ENCODE data around the gene IL22RA1. TPM values are rescaled to one million over a fixed set of nuclear protein-coding genes. Genes with fewer than 3 reads are reported as not detected.

The IL22RA1 gene
- total RNA-seq, 6 experiments from 2014 or later, result not detected

DNA sequence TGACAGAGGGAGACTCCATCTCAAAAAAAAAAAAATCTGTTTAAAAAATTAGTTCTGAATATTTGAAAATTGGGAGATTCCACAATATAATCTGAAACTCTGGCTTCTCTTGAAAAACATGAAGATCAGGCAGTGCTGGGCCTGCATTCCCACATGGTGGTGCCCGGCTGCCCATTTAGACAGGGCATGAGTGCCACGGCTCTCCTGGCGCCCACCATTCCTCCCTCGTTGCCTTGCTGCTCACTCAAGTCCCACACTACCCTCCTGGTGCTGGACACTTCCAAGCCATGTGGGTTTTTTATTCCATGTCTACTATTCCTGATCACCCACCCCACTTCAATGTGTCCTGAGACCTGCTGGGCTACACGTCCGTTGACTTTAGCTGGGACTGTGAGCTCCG is 20.2 kb downstream of the IL22RA1 start:
- Mint-ChIP-seq H3K27me3 (ENCODE audit: insufficient read depth) (peaks cover 15% of the 10 kb centered on the region), H3K36me3 (ENCODE audit: low read depth) (no peaks in the 10 kb centered on the region), H3K27ac (no peak overlapping the region), H3K9me3 (no peaks in the 10 kb centered on the region), H3K4me1 (ENCODE audit: low read depth) (peaks cover 29% of the 10 kb centered on the region), H3K4me3 (no peak overlapping the region)
- no peak for TF ChIP-seq CTCF (IDR thresholded peaks at IDR 0.05)
- no peak for DNase-seq

DNA sequence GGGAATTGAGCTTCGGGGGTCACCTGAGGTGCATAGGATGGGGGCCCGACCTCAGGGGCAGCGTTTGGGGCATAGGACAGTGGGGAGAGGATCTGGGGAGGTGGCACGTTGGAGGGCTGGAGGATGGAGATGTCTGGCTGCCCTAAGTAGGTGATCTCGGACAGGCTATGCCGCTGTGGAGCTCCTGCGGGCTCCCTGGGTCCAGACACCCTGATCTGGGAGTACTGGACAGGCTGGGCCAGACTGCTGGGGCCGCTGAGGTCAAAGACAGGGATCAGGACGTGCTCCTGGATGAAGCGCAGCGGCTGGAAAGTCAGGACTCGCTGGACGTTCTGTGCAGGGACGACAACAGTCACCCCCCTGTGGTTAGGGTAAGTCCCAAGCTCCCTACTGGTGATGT is 21.5 kb downstream of the IL22RA1 start:
- TF ChIP-seq CTCF (IDR thresholded peaks at IDR 0.05), result no peak
- DNase-seq, result no peak
- H3K4me1 Mint-ChIP-seq (ENCODE audit: low read depth), result peaks cover 29% of the 10 kb centered on the region
- H3K36me3 Mint-ChIP-seq (ENCODE audit: low read depth), result no peaks in the 10 kb centered on the region
- H3K27me3 Mint-ChIP-seq (ENCODE audit: insufficient read depth), result peaks cover 15% of the 10 kb centered on the region
- H3K9me3 Mint-ChIP-seq, result no peaks in the 10 kb centered on the region
- H3K27ac Mint-ChIP-seq, result no peak overlapping the region
- no peak overlapping the region for H3K4me3 Mint-ChIP-seq

DNA sequence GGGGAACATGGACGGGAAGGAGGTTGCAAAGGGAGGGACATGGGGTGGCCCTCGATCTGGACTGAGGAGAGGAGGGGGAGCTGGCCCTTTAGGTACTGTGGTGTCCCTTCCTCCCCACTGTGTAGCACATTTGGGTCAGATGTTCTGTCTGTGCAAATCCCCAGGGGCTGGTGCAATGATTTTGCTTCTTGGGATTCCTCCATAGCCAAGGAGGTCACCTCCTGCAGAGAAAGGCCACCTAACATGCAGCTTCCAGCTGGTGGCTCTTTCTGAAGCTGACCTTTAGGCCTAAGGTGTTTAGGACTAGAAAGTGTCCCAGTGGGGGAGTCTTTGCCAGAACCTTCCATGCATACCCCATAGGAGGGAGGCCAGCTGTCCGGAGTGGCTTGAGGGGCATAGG is 22.0 kb downstream of the IL22RA1 start:
- no peak overlapping the region for H3K27ac Mint-ChIP-seq
- no peaks in the 10 kb centered on the region for H3K9me3 Mint-ChIP-seq
- no peaks in the 10 kb centered on the region for H3K36me3 Mint-ChIP-seq (ENCODE audit: low read depth)
- peaks cover 15% of the 10 kb centered on the region for H3K27me3 Mint-ChIP-seq (ENCODE audit: insufficient read depth)
- H3K4me1 Mint-ChIP-seq (ENCODE audit: low read depth), result peaks cover 25% of the 10 kb centered on the region
- no peak overlapping the region for H3K4me3 Mint-ChIP-seq
- no peak for TF ChIP-seq CTCF (IDR thresholded peaks at IDR 0.05)
- DNase-seq, result no peak

- Mint-ChIP-seq H3K36me3 (ENCODE audit: low read depth) (no peaks in the 10 kb centered on the region), H3K27ac (no peak overlapping the region), H3K27me3 (ENCODE audit: insufficient read depth) (peaks cover 17% of the 10 kb centered on the region), H3K9me3 (no peaks in the 10 kb centered on the region), H3K4me3 (no peak overlapping the region), H3K4me1 (ENCODE audit: low read depth) (peaks cover 21% of the 10 kb centered on the region)
- no peak for TF ChIP-seq CTCF (IDR thresholded peaks at IDR 0.05)
- DNase-seq, result no peak
These were observed 22.8 kb downstream of the IL22RA1 start for GRCh38 chr1:24119859-24120756.

- H3K27ac Mint-ChIP-seq, result no peak overlapping the region
- H3K4me1 Mint-ChIP-seq (ENCODE audit: low read depth), result peaks cover 17% of the 10 kb centered on the region
- no peaks in the 10 kb centered on the region for H3K36me3 Mint-ChIP-seq (ENCODE audit: low read depth)
- no peak for TF ChIP-seq CTCF (IDR thresholded peaks at IDR 0.05)
- peaks cover 17% of the 10 kb centered on the region for H3K27me3 Mint-ChIP-seq (ENCODE audit: insufficient read depth)
- DNase-seq, result no peak
- no peak overlapping the region for H3K4me3 Mint-ChIP-seq
- H3K9me3 Mint-ChIP-seq, result no peaks in the 10 kb centered on the region
These were observed 23.5 kb downstream of the IL22RA1 start for GRCh38 chr1:24119489-24119858.

All from HFFc6 (cell line).